Head of caudate nucleus (tissue), 42 donors: ENCODE results near the gene SRR.

ENCODE experiments used
- DNase-seq, 42 donors: peaks; one replicate each; pipeline versions ENCODE4 v3.0.0 to v3.0.0-alpha.2; 2020 to 2021; ENCODE audit warnings: mixed read lengths in 7 of 42
- intact Hi-C: fragments of 100-400 bp; cut with DNase I; formaldehyde crosslinking; loops from one replicate; pipeline ENCODE4 v1.15.0; 2022

SRR gene

DNA sequence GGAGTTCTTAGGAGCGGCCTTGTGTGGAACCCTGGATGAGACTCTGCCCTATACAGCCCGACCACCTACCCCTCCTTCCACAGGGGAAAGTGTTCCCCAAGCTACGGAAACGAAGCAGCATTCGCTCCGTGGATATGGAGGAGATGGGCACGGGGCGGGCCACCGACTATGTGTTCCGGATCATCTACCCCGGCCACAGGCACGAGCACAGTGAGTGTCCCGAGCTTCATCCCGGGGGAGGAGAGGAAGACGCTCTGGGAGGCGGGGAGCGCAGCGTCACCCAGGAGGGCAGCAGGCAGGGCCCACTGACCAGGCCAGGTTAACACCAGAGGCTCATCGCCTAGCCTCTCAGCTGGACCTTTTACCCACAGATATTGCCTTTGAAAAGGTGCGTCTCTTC, 61.4 kb downstream of the SRR start:
- intact Hi-C loops = no loop called here
- DNase-seq = no peak

GRCh38 chr17:2366747-2367494, 63.2 kb downstream of the SRR start:
- intact Hi-C loops = no loop called here
- DNase-seq = peak in 23 of 42 donors; percentile 26 to 73 (median 48)

GRCh38 chr17:2368359-2368758, 64.6 kb downstream of the SRR start:
- intact Hi-C loops = no loop called here
- no peak for DNase-seq

GRCh38 chr17:2369039-2369438, 65.3 kb downstream of the SRR start:
- no peak for DNase-seq
- intact Hi-C loops = no loop called here

GRCh38 chr17:2369551-2370210, 65.9 kb downstream of the SRR start:
- intact Hi-C loops = no loop called here
- no peak for DNase-seq

GRCh38 chr17:2370211-2370589, 66.5 kb downstream of the SRR start:
- no peak for DNase-seq
- intact Hi-C loops = no loop called here

DNA sequence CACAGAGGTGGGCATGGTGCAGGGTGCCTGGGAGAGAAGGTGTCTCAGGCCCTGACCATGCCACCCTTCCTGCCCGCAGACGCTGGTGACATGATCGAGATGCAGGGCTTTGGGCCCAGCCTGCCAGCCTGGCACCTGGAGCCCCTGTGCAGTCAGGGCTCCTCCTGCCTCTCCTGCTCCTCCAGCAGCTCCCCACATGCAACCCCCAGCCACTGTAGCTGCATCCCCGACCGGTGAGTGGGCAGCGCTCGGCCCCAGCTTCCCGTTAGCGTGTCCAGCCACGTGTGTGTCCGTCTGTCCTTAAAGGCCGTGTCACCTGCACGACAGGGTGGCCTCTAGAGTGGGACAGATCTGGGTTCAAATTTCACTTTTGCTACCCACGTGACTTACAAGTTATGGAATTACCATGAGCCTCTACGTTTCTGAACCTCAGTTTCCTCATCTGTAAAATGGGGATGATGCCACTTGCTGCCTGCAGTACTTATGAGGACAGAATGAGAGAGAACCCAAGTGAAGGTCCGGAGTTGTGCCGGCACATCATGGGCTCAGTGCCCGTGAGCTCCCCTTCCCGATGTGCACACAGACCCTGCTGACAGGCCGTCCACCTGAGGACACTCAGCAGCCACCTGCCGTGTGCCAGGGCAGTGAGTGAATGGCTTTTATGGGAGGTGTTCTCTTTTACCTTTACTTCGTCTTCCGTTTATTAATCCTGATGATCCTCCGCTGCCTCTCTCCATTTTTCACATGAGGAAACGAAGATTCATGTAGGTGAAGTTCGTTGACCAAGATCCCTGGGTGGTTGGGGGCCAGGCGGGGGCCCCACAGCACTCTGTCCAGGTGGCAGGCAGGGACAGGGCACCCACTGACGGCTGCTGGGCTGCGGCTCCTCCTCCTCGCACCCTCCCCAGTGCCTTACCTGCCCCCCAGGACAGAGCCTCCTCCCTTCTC, 67.7 kb downstream of the SRR start:
- intact Hi-C loops = no loop called here
- no peak for DNase-seq

DNA sequence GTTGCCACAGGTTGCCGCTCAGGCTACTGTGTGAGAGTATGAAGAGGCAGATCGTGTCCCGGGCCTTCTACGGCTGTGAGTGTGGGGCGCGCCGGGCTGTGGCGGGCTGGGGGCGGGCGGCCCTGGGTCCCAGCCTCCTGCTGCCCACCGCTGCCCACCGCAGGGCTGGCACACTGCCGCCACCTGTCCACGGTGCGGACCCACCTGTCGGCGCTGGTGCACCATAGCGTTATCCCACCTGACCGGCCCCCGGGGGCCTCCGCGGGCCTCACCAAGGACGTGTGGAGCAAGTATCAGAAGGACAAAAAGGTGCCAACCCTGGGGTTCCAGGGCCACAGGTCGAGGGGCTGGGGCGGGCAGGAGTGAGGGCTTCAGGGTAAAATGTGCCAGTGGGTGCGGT, 68.4 kb downstream of the SRR start:
- DNase-seq = no peak
- intact Hi-C loops = no loop called here

- DNase-seq = no peak
- intact Hi-C loops = no loop called here
Observed at GRCh38 chr17:2372681-2373080, 68.9 kb downstream of the SRR start.

- intact Hi-C loops = no loop called here
- no peak for DNase-seq
Observed at GRCh38 chr17:2373179-2373578, 69.4 kb downstream of the SRR start.
